Measurements from ENCODE around the gene CACNA1C.

Gene CACNA1C

GRCh38 chr12:2618291-2618995 is 565.7 kb downstream of the CACNA1C start:
- DNase-seq: no peak

- no peak for DNase-seq
Measured at GRCh38 chr12:2619136-2619535, 566.3 kb downstream of the CACNA1C start.

DNA sequence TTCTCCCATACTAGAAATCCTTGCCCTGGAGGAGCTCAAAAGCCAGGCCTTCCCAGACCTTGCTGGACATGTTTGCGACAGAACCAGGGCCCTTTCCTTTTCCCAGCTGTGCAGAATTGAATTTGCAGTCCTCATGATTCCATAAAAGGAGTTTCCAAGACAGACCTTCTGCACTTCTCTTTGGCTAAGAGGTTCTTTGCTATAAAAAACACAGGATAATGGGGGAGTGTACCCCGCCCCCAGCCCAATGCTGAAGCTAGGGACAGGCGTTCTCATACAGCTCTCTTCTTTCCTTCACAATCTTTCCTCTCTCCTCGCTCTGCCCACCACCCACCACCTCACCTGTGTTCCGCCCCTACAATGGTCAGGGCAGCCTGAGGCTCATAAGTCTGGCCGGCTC is 569.7 kb downstream of the CACNA1C start:
- DNase-seq: no peak

GRCh38 chr12:2623472-2623871 is 570.7 kb downstream of the CACNA1C start:
- DNase-seq: no peak

DNA sequence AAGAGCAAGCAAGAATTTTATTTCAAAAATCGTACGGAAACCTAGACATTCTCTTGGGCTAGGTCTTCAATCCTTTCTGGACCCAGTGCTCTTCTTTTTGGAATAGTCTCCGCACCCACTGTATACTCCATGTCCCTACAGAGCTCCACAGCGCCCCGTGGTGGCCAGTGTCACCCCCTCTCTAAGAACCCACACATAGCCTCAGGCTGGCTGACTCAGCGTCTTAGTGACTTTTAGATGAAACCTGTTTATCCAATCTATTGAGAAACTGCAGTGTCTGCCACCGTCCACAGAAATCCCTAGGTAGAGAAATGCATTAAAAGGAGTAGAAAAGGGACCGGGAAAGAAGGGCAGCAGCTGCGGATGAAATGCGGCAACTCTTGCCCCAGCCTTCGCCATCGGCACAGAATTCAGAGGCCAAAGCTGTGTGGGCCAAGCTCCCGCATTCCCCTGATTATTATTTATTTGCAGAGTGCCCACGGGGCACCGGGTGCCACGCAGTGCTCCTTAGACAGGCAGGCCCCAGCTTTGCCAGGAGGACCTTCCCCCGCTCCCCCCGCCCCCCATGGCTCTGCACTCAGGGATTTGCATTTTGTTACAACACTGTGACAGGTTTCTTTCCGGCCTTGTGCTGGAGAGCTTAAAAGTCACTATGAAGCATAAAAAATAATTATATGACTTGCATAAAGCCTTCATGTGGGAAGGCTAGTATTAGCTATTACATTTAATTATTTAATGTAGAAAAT is 571.9 kb downstream of the CACNA1C start:
- DNase-seq: no peak

- DNase-seq: no peak
Measured at GRCh38 chr12:2625289-2625612, 572.5 kb downstream of the CACNA1C start.

DNA sequence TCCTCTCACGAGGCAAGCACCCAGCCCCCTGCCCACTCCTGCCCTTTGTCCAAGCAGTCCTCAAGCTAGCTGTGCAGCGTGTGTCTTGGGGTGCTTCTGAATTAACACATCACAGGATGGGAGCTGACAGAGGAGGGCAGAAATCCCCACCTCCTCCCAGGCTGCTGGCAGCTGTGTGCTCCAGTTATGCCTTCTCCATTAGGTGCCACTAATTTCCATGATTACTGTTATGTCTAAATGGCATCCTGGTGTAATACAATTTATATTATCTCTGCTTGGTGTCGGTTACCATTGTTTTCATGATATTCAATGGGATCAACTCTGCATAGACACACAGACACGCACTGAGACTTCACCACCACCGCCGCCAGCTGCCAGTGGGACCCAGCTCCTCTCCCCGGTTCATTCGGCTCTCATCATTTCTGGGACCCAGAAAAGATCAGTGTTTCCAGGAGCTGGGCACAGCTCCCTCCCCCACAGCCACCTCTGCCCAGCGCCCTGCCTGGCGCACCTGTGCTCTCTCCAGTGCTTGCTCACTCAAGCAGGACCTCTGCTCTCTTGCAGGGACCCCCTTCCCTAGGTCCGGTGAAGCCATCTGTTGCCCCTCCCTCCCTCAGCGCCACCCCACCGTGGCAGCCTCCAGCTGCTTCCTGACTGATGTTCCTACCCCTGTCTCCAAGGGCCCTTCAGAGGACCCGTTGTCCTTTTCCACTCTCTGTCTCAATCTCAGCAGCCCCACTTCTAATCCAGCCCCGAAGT is 574.5 kb downstream of the CACNA1C start:
- DNase-seq: no peak

GRCh38 chr12:2627835-2628191 is 575.0 kb downstream of the CACNA1C start:
- DNase-seq: no peak

DNA sequence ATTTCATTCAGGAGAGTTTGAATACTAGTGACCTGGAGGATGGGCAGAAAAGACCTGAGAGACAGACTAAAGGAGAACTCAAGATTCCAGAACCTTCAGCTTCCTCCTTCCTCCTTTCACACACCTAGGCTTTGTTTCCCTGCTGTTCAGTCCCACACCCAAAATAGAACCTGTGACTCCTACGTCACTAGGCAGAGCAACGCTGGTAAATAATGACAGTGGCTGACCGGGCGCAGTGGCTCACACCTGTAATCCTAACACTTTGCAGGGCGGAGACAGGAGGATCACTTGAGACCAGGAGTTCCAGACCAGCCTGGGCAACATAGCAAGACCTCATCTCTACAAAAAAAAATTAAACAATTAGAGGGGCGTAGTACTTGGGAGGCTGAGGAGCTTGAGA is 575.6 kb downstream of the CACNA1C start:
- DNase-seq: no peak

DNA sequence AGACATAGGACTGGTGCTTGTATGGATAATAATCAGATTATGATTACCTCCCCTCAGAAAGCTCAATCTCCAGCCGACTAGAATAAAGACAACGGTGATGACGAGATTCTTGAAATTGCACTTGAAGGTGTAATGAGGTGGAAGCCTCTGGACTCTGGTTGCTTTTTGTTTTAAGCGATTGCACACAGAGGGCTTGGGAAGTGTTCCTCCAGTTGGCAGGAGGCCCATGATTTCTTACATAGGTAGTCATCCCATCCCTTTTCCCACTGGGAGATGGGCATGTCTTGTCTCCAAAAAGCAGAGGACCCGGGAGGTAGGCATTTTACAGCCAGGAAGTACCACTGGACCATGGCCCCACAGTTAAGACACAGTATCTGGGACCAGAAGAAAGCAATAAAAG is 576.3 kb downstream of the CACNA1C start:
- no peak for DNase-seq

DNA sequence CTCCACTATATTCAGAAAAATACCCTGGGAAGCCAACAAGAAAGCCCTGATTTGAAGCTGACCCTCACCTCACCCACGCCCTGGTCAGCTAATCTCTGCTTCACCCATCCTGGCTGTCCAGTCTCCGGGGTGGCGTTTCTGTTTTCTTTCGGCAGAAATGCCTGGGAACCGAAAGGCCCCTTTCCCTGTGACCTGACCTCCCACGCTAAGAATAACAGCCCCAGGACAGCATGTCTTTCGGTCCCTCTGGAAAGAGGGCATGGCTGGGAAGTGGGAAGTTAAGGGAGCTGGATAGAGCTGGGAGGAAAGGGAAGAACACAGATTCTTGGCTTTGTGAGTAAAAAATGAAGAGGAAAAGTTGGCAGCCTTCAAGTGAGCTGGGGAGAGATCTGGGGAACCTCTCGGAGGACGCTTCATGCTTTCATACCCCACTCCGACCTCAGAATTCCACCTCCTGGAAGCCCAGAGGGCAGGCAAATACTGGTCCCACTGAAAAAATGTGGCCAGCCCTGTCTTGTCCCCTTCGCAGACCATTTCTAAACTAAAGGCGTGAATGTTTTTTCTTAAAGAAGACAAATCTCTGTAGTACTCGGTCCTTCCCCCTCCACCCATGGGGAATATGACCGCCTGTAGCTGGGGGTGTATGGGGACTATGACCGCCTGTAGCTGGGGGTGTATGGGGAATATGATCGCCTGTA is 579.0 kb downstream of the CACNA1C start:
- DNase-seq: no peak

DNA sequence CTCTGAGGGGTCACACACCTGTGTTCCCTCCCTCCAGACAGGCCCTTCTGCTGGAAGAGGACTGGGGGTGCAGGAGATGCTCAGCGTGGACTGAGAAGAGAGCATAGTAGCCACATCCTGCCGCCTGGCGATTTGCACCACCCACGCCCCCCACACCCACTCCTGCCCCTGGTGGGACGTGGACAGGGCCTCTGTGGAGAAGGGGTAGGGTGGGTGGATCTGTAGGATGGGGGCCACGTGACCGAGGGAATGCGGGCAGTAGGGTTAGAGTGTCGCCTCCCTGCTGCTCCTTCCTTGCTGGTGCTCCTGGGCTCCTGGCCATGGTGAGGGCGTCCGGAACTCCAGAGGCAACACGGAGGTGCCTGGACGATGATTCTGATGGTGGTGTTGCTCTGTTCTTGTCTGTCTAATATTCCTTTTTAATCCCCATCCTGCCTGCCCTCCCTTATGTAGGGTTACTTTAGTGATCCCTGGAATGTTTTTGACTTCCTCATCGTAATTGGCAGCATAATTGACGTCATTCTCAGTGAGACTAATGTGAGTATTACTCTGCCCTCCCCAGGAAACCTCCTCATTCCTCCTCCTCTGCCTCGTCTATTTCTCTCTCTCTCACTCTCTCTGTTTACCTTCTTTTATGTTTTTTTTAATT is 580.5 kb downstream of the CACNA1C start:
- DNase-seq: no peak

DNA sequence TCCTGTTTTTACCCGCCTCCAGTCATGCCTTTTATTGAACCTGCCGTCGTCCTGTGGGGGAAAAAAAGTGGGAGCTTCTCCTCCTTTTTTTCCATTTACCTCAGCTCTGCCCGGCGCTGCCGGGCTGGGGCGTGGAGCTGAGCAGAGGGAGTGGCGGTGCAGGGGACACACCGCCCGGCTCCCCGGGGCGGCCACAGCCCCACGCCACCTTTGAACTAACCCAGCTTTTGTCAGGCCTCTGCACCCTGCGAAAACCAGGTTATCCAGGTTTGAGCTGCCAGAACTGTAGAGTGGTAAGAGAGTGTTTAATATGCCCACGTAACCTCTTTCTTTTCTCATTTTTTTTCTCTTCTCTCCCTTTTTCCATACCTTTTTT is 581.0 kb downstream of the CACNA1C start:
- no peak for DNase-seq

DNA sequence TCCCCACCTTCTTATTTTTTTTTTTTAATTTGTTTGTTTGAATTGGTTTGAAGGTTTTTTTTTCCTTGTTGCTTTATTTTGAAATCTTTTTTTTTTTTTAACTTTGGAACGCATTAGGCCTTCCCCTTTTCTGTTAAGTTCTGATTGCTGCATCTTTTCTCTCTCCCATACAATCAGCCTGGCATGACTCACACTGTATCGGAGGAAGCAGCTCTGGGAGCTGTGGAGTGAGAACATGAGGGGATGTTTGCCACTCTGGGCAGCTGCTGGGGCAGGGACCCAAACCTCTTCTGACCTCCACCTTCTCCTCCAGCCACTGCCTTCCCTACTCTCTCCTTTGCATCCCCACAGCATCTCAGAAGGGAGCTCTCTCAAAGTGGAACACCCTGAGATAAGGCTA is 581.7 kb downstream of the CACNA1C start:
- no peak for DNase-seq

GRCh38 chr12:2636741-2637340 is 584.1 kb downstream of the CACNA1C start:
- DNase-seq: no peak

- DNase-seq: no peak
Measured at GRCh38 chr12:2637371-2637770, 584.6 kb downstream of the CACNA1C start.

DNA sequence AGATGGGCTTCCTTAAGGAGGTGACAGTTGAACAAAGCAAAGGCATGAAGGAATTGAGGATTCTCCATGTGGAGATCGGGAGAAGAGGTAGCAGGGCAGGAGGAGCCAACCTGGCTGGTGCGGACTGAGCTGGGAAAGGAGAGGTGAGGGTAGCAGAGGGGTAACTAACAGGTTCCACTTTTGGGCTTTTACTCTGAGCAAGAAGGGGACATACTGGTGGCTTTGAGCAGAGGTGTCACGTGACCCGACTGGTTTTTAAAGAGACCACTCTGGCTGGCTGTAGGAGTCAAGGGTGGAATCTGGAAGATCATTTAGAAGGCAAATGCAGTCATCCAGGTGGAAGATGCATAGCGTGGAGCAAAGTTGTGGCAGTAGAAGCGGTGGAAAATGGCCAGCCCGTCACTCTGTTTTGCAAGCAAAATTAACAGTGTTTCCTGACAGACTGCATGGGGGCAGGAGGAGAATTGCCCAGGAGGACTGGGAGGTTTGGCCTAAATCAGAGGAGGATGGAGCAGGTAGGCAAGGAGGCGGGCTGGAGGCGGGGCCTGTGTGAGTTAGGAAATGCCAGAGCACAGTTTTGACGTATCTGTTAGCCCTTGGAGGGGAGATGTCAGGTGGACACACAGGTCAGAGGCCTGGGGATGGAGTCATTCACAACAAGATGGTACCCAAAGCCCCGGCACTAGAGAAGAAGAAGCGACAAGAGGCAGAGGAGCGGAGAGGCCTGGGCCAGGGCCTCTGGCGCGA is 585.7 kb downstream of the CACNA1C start:
- DNase-seq: no peak

GRCh38 chr12:2639020-2639298 is 586.2 kb downstream of the CACNA1C start:
- DNase-seq: no peak

GRCh38 chr12:2640281-2640680 is 587.5 kb downstream of the CACNA1C start:
- no peak for DNase-seq

DNA sequence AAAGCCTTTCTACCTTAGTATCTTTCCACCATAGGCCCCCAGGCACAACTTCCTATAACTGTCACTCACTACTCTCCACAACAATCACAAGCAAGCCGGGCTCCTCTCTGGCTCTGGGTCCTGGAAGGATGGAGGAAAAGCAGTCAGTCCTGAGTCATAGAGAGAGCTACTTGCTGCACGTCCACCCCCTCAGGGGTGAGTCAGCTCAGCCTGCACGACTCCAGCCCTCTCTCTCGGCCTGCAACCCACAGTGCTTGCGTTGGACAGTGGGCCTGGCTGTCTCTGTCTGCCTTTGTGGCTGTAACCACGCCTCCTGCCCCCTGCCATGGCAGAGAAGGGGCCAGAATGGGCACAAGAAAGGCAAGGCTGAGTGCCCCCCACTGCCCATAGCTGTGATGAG is 587.9 kb downstream of the CACNA1C start:
- no peak for DNase-seq

DNA sequence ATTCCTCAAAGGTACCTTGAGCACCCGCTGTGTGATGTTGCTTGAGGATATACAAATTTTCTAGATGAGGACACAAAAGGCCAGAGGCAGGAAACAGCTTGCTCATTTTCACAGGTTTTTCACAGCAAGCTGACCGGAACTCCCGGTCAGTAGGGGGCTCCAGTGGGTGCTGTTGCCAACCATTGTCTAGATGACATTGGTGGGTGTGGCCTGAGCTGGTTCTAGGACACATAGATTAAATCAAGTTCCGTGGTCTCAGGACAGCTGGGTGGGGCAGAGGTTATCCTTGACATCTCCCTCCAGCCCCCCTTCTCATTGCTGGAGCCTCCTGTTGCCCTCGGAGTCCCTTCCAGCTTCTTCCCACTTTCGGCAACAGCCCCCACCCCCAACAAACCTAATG is 588.4 kb downstream of the CACNA1C start:
- no peak for DNase-seq

- no peak for DNase-seq
Measured at GRCh38 chr12:2641761-2642160, 589.0 kb downstream of the CACNA1C start.
